HK-2 (cell line): ENCODE measurements around the gene OGN.

ENCODE experiments used
- DNase-seq: peaks from one replicate; pipeline ENCODE4 v3.0.0-alpha.2; 2018; ENCODE audit not compliant: unreplicated experiment

Gene OGN

DNA sequence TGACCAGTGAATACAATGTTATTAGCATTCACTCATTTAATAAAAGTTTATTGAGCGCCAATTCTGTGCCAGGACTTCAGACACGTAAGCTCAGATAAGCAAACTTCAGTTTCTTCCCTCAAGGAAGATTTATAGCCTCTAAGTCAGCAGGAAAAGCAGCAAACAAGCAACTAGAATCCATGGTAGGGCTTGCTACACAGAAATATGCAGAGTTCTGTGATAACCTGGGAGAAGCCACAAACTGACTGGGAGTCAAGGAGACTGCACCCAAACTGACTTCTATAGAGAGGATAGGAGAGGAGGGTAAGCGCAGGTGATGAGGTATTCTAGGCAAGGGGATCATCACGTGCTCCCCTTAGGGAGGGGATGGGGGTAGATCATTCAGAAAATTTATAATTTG is 1.4 kb upstream of the OGN start:
- no peak for DNase-seq

DNA sequence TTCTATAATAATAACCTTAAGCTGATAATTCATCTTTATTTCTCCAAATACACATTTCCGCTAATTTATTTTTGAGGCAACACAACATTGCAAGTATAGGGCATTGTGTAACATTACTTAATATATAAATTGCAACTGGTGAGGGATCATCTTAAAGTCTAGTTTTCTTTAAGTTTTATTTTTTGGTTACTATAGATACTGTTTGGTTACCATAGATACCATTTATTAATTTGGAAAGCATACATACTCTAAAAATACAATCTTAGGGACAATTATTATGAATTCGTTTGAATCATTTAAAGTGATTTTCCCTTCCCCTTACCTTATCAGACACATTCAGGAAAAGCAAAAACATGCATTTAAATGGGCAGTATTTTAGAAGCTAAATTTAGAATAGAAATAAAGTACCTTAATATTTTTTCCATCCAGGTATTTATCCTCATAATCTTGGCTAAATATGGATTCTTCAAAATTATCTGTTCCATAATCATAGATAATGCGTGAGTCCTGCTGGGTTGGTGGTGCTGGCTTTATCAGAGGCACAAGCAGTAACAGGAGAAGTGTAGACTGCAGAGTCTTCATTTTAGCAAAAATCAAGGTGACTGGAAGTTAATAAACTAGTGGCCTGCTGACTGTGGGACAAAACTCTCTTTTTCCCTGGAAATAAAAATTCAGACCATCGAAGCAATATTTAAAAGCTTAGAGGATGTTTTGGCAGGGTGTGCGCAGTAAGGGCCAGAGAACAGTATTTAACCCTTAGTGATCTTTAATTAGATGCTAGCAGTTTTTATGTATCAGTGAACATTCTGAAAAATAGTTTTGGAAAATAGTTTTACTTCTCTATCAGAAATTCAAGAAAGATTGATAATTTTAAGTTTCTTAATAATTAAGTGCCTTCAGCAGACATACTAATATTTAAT is 1.3 kb downstream of the OGN start:
- no peak for DNase-seq

DNA sequence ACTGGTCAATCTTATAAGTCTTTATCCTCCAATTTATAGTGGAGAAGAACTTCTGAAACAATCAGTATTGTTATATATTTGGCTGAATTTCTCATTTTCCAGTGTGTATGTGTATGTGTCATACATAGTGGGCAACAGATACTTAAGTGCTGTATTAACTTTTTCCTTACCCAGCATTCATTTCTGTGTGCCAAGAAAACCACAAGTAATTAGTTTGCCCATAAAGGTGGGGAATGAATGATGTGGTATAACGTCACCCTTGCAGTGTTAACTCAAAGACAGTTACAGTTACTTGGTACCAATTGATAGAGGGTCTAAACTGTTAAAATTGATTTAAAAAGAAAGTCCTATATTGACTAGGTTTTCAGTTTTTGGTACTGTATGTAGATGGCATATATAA is 2.0 kb downstream of the OGN start:
- DNase-seq, result no peak

DNA sequence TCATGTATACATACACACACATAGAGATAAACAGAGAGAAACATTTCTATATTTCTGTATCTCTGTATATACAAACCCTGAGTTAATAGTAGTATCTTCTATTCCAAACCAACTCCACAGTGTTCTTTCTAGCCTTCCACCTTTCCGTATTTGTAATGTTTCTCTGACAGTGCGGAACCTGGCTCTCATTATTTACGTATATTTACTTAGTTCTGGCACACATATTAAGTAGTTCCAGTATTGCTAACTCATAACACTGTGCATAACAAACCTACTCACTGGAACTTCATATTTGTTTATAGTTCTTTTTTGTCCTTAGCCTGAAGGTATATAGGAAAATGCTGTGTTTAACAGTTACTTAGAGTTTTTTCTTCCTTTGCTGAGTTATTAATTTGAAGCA is 6.5 kb downstream of the OGN start:
- no peak for DNase-seq

DNA sequence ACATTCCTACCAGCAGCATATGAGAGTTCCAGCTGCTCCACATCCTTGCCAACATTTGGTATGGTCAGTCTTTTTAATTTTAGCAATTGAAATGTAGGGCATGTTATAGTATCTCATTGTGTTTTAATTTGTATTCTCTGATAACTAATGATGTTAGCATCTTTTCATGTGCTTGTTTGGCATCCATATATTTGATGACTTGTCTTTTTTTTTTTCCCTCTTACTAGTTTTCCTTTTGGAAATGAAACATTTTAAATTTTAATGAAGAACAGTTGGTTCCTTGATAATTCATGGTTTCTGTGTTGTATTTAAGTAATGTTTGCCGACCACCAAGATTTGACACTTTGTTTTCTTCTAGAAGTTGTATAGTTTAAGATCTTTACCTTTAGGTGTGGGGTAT is 8.8 kb downstream of the OGN start:
- DNase-seq, result no peak

DNA sequence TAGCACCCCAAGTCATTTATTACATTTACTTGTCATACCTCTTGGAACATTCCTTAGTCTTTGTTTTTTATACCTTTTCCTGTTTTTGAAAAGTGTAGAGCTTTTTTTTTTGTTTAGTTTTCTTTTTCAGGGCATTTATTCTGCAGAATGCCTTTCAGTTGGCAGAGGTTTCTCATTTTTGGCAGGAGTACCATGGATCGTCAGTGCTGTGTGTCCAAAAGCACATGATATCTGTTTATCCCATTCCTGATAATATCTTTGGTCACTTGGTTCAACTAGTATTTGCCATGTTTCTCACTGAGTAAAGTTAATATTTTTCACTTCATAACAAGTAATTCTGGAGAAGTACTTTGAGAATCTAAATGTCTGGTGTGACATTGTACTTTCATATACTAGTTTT is 10.7 kb downstream of the OGN start:
- DNase-seq, result no peak

DNA sequence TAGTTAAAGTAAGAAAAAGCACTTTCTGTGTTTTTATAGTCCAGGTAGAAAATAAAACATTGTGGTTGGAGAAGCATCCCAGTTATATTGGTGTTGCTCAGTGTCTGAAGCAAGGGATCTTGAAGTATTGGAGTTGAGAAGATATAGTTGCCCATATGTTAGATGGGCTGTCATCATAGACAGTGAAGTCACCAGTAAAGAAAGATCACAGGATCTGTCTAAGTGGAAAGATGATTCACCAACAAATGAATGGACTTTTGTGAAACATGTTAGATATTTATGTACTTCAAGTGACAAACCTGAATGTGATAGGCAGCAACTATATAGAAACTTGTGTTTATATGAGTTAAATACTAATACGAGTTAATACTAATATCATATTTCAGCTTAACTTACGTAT is 11.7 kb downstream of the OGN start:
- DNase-seq, result no peak

DNA sequence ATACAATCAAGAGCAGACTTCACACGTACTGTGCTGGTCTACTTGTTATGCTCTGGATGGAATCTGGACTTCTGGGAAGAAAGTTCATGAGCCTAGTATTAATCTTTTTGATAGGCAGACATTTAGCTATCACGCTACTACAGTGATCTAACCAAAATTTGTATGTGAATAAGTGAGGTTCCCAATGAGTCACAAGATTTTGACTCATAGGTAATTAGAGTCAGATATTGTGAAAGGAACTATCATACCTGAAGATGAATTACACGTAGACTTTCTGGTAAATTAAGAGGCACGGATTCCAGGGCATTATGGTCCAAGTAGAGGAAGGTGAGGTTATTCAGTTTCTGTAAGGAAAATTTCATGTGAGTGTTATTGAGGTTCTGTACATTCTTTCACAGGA is 18.4 kb downstream of the OGN start:
- DNase-seq, result no peak

DNA sequence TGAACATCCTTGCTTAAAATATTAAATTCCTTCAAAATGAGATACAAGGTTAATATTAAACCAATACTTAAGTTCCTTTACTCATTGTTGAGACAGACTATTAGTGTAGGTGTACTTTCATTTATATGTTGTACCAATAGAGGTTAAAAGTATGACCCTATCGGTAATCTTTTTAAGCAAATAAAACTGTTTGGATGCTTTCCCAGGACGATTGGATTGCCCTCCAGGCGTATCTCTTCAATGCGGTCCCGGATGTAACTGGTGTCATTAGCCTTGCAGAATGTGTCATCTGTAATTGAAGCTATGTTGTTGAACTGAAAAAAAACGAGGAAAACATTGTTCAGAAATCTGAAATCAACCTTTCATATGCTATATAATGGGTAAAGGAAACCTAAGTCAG is 18.9 kb downstream of the OGN start:
- no peak for DNase-seq

DNA sequence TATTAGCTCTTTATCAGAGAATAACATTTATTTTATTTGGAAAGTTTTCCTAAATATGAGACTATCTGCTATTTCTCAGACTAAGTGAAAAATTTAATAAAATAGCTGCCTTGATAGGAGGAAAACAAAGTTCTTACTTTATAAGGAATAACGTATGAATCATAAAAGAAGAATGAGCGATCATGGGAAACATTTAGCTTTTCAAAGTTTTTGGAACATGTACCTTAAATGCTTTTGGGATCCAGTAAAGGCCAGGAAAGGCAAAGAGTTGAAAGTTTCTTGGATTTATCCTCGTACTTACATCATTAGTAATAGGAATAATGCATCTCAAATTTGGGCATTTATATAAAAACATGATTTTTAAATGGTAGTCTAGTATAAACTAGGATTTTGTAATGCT is 19.4 kb downstream of the OGN start:
- no peak for DNase-seq

DNA sequence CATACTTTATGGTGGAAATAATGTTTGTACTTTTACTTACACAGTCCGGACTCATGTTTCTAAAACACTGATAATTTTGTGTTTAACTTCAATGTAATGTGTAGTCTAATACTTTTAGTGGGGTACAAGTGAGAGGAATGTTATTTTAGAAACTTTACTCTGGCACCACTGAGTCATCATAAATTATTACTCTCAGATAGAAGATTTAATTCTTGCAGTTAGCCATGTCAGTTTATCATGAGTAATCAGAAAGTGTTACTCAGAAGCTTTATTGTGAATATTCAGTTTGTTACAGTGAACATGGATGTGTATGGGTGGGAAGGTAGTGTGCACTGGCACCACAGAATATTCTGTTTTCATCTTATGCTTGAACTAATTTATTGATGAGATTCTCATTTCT is 20.0 kb downstream of the OGN start:
- no peak for DNase-seq

DNA sequence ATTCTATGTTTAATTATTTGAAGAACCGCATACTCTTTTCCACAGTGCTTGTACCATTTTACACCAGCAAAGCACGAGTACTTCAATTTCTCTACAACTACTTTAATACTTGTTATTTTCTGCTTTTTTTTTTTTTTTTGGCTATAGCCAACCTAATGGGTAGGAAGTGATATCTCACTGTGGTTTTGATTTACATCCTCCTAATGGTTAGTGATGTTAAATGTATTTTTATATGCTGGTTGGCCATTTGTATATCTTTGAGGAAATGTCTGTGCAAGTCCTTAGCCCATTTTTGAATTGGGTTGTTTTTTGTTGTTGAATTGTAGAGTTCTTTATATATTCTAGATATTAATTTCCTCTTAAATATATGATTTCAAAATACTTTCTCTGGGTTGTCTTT is 22.6 kb downstream of the OGN start:
- no peak for DNase-seq

DNA sequence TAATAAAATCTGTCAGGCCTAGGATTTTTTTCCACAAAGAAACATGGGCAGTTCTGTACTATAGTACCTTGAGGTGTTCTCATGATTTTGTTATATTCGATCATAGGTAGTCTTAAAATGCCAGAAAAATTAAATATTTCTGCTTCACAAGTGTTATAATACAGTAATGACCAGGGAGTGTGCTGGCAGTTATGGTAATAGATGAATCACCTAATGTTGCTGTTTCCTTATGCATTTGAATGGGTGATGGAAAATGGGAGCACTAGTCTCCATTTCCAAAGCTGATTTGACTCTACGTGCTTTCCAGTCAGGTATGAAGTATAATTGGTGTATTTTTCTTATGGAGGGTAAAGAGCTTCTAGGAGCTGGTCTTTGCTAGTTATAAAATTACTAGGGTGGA is 23.8 kb downstream of the OGN start:
- no peak for DNase-seq

DNA sequence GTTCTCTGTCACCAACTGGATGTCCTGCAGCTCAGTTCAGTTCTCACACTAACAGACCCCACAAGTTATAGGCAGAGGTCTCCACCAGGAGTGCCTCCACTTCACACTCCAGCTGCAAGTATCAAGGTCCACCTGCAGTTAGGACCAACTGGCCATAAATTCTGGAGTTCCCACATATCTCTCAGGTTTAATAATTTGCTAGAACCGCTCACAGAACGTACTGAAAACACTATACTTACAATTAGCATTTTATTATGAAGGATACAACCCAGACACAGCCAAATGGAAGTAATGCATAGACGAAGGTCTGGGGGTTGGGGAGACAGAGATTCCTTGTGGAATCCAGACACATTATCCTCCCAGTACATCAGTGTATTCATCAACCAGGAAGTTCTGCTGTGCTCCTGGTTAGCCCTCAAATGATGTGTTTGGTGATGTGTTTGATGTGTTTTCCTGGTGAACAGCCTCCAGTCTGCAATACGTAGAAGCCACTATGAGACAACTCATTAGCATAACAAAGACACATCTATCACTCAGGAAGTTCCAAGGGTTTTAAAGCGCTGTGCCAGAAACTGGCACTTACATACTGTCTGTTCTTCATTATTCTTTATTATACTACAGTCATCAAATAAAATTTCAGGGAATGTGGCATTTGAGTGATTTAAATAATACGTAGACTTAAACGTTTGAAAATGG is 25.4 kb downstream of the OGN start:
- no peak for DNase-seq

DNA sequence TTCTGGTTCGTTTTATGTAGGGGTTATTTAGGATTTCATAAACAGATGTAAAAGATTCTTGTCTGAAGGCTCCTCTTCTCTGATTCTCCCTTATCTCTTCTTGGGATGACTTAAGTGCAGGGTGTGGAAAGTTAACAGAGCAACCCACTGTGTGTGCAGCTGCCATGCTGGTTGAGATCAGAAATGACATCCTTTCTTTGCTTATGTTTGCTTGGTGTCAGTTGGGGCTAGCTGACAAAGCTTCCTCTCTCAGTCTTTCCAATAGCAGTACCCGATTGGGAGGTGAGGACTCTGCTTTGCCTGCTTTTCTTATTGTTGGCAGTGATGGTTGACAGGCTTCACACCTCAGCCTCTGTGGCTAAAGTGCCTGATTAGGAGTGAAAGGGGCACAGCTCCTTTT is 26.5 kb downstream of the OGN start:
- DNase-seq, result no peak

DNA sequence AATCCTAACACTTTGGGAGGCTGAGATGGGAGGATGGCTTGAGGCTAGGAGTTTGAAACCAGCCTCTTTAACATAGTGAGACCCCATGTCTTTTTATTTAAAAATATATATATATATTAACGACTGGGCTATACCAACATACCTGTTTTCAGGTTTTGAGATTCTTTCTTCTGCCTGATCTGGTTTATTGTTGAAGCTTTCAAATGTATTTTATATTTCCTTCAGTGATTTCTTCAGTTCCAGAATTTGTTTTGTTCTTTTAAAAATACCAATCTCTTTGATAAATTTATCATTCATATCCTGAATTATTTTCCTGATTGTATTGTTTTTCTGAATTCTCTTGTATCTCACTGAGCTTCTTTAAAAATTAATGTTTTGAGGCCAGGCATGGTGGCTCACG is 31.2 kb downstream of the OGN start:
- DNase-seq, result no peak

DNA sequence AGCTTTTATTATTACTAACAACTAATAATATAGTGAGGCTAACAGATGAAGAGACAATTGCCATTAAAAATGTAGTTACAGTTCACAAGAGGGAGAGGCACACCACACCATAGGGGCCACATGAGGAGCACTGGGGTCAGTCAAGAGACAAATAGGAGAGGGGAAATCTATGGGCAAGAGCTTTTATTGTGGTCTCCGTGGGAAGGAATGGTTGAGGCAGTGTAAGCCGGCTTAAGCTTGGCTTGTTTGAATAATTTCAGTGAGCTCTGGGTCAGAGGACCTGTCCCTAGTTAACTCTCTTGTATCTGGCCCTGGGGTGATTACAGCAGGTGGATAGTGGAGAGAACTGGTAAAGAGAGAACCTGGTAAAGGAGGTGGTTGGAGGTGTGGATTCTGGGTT is 35.3 kb downstream of the OGN start:
- no peak for DNase-seq

DNA sequence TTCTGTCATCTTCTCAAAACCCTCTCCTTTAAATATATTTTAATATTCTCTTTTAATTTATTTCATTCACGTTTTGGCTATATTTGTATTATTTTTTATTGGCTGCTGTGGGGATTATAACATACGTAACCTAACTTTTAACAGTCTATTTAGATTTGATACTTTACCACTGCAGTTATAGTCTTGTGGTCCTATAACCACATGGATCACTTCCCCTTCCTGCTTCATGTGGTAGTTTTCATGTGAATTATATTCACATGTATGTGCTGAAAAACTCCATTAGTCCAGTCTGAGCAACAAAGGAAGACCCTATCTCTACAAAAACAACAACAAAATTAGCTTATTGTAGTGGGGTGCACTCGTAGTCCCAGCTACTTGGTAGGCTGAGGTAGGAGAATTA is 44.3 kb downstream of the OGN start:
- no peak for DNase-seq

DNA sequence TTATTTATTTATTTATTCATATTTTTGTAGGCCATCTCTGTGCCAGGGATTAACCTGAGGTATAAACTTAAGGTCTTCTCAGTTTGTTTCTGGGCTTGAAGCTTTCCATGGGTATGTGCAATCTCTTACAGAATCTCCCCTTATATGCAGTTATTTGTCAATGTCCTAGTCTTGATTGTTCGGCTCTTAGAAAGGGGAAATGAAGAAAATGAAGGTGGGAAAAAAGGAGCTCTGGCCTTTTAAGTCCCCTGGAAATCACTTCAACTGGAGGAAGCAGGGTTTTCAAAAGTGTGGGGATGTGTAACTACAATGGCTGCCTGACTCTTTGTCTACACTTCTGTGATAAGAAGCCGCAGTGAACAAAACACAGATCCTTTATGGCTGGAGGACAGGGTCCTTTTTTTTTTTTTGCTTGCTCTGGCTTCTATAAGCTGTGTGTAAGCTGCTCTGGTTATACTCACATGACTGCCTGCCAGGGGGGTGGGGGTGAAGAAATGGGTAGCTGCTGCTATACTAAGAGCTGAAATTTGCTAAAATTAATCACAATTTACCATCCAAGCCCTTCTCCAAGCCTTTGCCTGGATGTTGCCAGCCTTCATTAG is 44.9 kb downstream of the OGN start:
- DNase-seq, result no peak

DNA sequence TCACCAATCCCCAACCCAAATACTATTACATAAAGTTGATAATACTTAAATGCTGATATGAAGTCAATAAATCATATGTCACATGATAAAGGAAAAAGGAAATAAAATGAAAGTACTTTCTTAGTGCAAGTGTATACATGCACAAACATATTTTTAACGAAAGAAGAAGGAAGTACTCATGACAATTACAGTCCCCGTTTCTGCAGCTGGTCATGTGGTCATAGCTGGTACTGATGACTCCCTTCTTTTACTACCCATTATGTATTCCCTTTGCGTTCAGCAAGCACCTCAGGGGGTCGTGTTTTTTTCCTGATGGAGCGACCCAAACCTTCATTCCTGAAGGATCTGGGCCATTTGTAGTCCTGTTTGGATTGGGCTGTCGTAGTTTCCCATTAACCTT is 51.3 kb downstream of the OGN start:
- DNase-seq, result no peak

DNA sequence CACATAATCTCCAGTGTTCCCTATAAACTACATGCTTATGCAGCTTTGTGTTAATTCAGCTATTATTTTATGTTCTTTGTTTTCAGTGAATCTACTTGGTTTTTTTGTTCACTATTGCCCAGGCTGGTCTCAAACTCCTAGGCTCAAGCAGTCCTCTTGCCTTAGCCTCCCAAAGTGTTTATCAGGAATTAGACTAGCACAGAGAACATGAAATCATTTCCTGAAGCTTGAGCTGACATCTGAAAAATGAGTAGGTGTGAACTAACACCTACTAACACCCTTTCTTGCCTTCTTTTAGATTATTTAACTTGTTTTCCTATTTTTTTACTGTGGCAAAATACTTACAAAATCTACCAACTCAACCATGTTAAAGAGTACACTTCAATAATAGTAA is 53.6 kb downstream of the OGN start:
- no peak for DNase-seq

DNA sequence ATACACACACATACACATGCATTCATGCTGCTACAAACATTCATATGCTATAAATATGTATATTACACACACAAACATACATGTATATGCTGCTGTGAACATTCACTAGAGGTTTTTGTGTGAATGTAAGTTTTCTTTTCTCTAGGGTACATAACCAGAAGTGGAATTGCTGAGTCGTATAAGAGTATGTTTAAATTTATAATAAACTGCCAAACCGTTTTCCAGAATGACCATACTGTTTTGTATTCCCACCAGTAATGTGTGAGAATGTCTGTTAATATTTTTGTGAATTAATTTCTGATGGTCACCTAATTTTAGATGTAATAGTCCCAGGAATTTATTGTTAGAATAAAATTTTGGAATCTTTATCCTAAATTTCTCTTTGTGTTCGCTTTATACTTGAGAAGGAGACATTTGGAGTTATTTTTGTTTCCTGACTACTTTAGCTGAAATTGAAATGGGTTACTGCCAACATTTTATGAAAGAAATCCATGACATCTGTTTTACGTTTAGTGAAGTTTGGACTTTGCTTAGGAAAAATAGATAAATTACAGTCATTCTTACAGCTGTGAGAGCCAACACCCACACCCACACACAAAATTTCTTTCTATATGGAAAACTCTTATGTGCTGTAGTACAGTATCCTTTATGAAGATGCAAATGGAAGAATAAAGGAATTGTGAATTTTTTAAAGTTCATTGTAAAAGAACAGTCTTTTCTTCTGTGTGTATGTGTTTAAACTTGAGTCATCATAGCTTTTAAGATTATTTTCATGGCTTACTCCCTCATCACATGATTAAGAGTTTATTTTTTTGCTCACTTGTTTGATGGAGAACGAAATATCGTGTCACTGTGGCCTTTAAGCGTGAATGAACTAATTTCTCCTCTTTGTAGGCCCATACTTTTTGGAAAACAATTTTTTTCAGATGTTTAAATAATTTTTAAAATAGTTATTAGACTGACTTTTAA is 54.3 kb downstream of the OGN start:
- DNase-seq, result no peak
